Uterus (tissue), 2 donors: ENCODE measurements around the gene CCR3.

Experiments used
- CTCF ChIP-seq, 4 experiments: fragments of 200-600 bp in 2 of 4; fragments of 450-650 bp in 2 of 4; sonication (generic) in 2 of 4; IDR thresholded peaks; one replicate each; pipeline ENCODE4 v1.5.1; 2016 to 2019; ENCODE audit warnings: antibody characterized with exemption in 4 of 4, mild to moderate bottlenecking in 2 of 4, moderate library complexity in 1 of 4
- POLR2A ChIP-seq, 2 donors: fragments of 450-650 bp; IDR thresholded peaks; one replicate each; pipeline ENCODE4 v1.6.1; 2016; ENCODE audit warnings: antibody characterized with exemption in 2 of 2, mild to moderate bottlenecking in 1 of 2, moderate library complexity in 1 of 2

GRCh38 chr3:46293991-46294833 is 52.0 kb downstream of the CCR3 start:
- no peak for TF ChIP-seq POLR2A (IDR thresholded peaks at IDR 0.05)
- no peak for TF ChIP-seq CTCF (IDR thresholded peaks at IDR 0.05)
